ENCODE measurements around the gene SIRT3. TPM values are rescaled to one million over a fixed set of nuclear protein-coding genes. Genes with fewer than 3 reads are reported as not detected.

The SIRT3 gene
- total RNA-seq, 1 donor from 2014 or later, result 17.6 TPM

DNA sequence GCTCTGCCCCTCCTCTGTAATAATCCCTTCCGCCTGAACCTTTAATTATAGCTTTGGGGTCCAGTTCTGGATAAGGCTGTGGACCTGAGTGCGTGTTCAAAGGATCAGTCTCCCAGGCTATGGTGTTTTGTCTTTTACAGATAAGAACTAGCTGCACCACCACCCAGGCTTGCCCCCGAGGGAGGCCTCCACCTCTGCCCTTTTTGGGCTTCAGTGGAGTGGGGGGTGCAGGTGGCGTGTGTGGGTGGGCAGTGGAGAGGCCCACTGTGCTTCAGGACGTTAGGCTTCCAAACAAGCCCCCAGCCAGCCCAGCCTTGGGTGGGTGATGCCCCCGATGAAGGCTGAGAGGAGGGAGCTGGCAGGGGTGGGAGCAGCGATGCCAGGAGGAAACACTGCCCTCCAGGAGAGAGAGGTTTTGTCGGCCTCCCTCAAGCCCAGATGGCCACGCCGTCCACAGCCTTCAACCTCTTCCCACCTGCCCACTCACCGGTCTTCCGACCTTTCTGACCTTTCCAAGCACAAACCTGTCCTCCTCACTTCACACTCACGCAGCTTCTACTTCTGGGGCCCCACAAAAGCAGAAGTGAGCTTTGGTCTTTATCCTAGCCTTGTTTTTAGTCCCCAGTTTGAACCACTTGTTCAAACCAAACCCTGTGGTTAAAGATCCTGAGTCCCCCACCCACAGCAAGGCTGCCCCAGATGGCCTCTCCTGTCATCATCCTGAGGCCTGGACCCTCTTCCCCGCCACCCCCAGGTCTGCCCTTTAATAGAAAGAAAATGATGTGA, 21.0 kb upstream of the SIRT3 start:
- TF ChIP-seq, protein P1, sequence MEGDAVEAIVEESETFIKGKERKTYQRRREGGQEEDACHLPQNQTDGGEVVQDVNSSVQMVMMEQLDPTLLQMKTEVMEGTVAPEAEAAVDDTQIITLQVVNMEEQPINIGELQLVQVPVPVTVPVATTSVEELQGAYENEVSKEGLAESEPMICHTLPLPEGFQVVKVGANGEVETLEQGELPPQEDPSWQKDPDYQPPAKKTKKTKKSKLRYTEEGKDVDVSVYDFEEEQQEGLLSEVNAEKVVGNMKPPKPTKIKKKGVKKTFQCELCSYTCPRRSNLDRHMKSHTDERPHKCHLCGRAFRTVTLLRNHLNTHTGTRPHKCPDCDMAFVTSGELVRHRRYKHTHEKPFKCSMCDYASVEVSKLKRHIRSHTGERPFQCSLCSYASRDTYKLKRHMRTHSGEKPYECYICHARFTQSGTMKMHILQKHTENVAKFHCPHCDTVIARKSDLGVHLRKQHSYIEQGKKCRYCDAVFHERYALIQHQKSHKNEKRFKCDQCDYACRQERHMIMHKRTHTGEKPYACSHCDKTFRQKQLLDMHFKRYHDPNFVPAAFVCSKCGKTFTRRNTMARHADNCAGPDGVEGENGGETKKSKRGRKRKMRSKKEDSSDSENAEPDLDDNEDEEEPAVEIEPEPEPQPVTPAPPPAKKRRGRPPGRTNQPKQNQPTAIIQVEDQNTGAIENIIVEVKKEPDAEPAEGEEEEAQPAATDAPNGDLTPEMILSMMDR (IDR thresholded peaks at IDR 0.05), result no peak
- H3K4me3 ChIP-seq, result no peak overlapping the region
- no peaks in the 10 kb centered on the region for H3K9me3 ChIP-seq
- ATAC-seq (no peak), DNase-seq (no peak)
- peaks cover 16% of the 10 kb centered on the region for H3K36me3 ChIP-seq
- H3K27ac ChIP-seq, result no peak overlapping the region
- H3K4me1 ChIP-seq, result no peaks in the 10 kb centered on the region
- no peaks in the 10 kb centered on the region for H3K27me3 ChIP-seq (ENCODE audit: low read depth)
- intact Hi-C loops (cut with DNase I), result no loop called here

DNA sequence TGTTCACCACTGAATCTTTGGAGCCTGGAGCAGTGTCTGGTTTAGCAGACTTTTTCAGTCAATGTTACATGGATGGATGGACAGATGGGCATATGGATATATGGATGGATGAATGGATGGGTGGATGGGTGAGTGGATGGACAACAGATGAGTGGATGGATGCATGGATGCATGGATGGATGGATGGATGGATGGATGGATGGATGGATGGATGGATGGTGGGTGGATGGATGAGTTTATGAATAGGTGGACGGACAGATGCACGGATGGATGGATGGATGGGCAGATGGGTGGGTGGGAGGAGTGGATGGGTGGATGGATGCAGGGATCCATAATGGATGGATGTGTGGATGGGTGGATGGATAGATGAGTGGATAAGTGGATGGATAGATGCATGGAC, 19.7 kb upstream of the SIRT3 start:
- H3K9me3 ChIP-seq, result no peaks in the 10 kb centered on the region
- H3K36me3 ChIP-seq, result peaks cover 29% of the 10 kb centered on the region
- TF ChIP-seq, protein P1 (IDR thresholded peaks at IDR 0.05), result no peak
- no peak for DNase-seq
- H3K4me3 ChIP-seq, result no peak overlapping the region
- no peak overlapping the region for H3K27ac ChIP-seq
- H3K4me1 ChIP-seq, result no peaks in the 10 kb centered on the region
- intact Hi-C loops (cut with DNase I), result no loop called here
- H3K27me3 ChIP-seq (ENCODE audit: low read depth), result no peaks in the 10 kb centered on the region
- ATAC-seq, result no peak

DNA sequence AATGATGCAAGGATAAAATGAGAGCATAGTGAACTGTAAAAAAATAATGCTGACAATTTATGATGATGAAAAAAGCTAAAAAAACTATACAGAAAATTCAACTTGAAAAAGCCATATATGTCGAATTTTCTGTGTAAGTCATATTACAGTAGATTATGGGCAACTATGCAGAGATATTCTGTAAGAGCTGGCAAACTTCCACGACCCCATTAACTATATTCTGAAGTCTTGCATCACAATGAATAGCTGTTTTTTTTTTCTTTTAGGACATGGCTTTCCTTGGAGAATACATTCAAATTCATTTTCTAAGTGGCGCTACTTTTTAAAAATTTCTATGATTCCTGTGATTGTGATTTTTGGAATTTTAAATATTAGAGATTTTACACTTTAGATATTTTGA, 19.0 kb upstream of the SIRT3 start:
- Histone ChIP-seq H3K36me3 (peaks cover 36% of the 10 kb centered on the region), H3K27me3 (ENCODE audit: low read depth) (no peaks in the 10 kb centered on the region), H3K27ac (no peak overlapping the region), H3K9me3 (no peaks in the 10 kb centered on the region), H3K4me3 (no peak overlapping the region), H3K4me1 (no peaks in the 10 kb centered on the region)
- no peak for ATAC-seq
- TF ChIP-seq, protein P1 (IDR thresholded peaks at IDR 0.05), result no peak
- DNase-seq, result no peak
- intact Hi-C loops (cut with DNase I), result no loop called here

DNA sequence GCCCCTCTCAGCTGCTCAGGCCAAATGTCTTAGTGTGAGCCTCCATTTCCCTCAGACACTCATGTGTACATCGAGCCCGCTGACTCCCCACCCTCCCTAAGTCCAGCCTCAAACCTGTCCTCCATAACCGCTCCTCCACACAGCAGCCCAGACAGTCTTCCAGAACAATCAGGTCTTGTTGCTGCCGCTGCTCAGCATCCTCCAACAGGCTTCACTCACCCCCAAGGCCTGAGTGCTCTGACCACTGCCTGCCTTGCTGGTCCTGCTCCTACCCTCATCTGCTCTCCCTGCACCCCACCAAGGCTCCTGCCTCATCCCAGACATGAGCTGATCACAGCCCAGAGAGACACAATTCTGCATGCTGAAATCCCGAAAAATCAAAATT, 17.7 kb upstream of the SIRT3 start:
- no peaks in the 10 kb centered on the region for H3K27me3 ChIP-seq (ENCODE audit: low read depth)
- H3K4me1 ChIP-seq, result no peaks in the 10 kb centered on the region
- no peaks in the 10 kb centered on the region for H3K9me3 ChIP-seq
- intact Hi-C loops (cut with DNase I), result no loop called here
- H3K4me3 ChIP-seq, result no peak overlapping the region
- no peak for ATAC-seq
- no peak for DNase-seq
- H3K27ac ChIP-seq, result no peak overlapping the region
- H3K36me3 ChIP-seq, result peaks cover 46% of the 10 kb centered on the region
- TF ChIP-seq, protein P1 (IDR thresholded peaks at IDR 0.05), result no peak

DNA sequence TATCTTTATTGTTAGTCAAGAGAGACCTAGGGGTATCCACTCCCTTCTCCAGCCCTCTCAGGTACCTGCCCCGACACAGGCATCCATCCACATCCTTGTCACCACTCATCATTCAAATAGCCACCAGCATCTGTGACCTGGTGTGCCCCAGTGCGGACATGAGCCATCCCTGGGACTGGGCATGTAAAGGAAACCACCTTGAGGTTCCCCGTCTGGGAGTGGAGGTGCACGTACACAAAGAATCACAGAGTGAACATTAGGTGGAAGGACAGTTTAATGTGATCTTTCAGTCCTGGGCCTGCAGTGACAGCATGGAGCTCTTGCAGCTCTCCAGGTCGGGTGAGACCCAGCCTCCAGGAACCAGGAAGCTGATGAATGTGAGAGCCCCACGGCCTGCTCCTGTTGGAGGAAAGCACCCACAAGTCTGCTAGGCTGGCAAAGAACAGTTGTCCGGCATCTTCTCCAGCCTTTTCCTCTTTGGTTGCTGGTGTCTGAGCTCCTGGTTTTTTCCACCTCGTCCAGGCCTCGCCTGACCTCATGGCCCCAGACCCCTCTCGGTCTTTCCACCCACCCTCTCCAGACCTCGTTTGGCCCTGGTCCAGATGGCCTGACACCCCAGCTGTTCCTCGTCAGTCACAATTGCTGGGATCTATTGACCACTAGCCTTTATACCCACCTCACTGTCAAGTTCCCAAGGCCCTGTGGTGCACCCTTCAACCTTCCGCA, 17.2 kb upstream of the SIRT3 start:
- Histone ChIP-seq H3K36me3 (peaks cover 52% of the 10 kb centered on the region), H3K9me3 (no peaks in the 10 kb centered on the region), H3K4me3 (no peak overlapping the region), H3K4me1 (no peaks in the 10 kb centered on the region), H3K27me3 (ENCODE audit: low read depth) (no peaks in the 10 kb centered on the region), H3K27ac (no peak overlapping the region)
- intact Hi-C loops (cut with DNase I), result no loop called here
- DNase-seq (no peak), ATAC-seq (no peak)
- TF ChIP-seq, protein P1 (IDR thresholded peaks at IDR 0.05), result no peak

All from lower lobe of right lung (tissue), 2 donors.